HG03565 (cell line): Measurements from ENCODE around the gene FBXL19.

Experiments
- ATAC-seq: cut with Tn5 transposase; IDR thresholded peaks from one replicate; pipeline ENCODE4 v1.9.1; 2021; ENCODE audit warnings: mild to moderate bottlenecking, moderate library complexity; ENCODE audit not compliant: unreplicated experiment

FBXL19 gene

GRCh38 chr16:30984669-30985400 is 61.5 kb downstream of the FBXL19 start, which contains the start of gene HSD3B7:
Gene HSD3B7, plus strand, starts transcription at chr16:30985207. Its CDS starts 452 bp downstream, at chr16:30985659.
- ATAC-seq, result no peak

DNA sequence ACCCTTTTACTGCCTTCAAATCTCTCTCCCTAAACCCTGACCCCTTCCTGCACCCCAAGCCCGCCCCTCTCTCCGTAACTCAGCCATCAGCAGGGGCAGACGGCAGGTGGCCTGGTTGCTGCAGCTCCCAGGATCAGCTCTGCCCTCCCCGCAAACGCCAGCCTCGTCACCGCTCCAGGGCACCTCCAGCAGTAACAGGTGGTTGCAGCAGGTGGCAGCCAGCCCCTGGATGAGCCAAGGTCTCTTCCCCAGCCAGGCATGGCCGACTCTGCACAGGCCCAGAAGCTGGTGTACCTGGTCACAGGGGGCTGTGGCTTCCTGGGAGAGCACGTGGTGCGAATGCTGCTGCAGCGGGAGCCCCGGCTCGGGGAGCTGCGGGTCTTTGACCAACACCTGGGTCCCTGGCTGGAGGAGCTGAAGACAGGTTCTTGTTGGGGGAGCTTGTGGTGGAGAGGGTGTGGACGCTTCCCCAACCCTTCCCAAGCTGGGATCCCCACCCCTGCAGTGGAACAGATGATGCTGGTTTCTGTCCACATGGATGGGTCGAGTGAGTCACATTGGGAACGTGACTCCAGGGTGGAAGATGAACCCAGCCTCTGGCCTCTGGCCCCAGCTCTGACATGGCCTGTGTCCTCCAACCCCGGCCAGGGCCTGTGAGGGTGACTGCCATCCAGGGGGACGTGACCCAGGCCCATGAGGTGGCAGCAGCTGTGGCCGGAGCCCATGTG is 62.2 kb downstream of the FBXL19 start:
- no peak for ATAC-seq

GRCh38 chr16:30986129-30986991 is 63.0 kb downstream of the FBXL19 start:
- ATAC-seq, result no peak

- no peak for ATAC-seq
Measured at GRCh38 chr16:30987581-30988190, 64.3 kb downstream of the FBXL19 start.

DNA sequence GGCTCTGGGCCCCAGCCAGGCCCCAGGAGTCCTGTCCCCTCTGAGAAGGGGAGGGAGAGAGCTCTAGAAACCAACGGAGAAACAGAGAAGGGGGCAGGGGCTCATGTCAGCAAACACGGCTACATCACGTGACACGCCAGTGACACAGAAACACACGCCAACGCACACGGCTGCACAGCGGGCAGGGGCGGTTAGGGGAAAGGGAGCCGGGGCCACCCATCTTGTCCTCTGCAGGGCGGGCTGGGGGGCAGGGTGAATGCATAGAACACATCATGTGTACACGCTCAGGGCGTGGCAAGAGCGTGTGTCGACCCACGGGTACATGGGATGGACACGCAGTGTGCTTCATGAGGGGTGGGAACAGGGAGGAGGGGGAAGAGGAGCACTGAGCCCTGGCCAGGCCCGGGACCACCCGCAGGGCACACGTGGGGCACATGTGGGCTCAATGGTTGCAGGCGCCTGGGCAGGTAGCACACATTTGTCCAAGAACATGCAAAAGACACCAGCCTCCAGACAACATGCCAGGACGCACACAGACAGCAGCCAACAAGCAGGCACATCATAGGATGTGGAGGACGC is 66.2 kb downstream of the FBXL19 start:
- ATAC-seq, result no peak

GRCh38 chr16:30990105-30990504 is 66.7 kb downstream of the FBXL19 start:
- ATAC-seq, result no peak

DNA sequence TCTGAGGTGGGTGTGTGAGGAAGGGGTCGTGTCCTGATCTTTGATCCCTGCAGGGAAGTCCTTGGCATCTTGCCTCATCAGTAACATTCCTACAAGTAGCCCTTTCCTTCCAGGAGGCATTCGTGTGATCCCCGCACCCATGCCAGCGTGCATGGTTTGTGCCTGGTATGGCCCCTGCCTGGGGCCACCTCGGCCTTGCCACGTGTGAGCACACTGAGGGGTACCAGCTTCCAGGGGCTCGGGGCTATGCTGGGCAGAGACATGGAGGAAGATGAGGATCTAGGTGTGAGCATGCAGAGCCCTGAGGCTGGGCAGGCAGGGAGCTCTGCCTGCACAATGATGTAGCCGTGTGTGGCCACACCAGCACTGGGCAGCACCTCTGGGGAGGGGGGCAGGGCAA is 67.7 kb downstream of the FBXL19 start:
- ATAC-seq, result no peak

DNA sequence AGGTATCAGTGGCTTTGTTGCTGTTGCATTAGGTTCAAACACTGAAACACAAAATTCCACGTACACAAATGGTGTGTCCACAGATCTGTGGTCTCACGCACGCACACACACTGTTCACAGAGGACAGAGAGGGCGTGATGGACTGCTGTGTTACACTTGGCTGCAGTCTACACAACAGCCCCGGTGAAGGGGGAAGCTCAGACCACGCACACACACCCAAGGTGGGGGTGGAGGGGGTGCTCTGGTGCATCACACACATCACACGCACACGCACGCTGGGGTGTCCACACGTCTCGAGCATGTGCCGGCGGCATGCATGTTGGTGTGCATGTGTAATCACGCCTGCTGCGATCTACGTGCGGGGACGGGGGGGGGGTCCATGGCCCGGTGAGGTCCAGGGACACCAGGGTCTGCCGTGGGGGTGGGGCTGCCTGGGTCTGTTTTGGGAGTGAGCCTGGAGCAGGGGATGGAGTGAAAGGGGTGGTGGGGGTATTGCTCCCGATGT is 69.0 kb downstream of the FBXL19 start:
- no peak for ATAC-seq

DNA sequence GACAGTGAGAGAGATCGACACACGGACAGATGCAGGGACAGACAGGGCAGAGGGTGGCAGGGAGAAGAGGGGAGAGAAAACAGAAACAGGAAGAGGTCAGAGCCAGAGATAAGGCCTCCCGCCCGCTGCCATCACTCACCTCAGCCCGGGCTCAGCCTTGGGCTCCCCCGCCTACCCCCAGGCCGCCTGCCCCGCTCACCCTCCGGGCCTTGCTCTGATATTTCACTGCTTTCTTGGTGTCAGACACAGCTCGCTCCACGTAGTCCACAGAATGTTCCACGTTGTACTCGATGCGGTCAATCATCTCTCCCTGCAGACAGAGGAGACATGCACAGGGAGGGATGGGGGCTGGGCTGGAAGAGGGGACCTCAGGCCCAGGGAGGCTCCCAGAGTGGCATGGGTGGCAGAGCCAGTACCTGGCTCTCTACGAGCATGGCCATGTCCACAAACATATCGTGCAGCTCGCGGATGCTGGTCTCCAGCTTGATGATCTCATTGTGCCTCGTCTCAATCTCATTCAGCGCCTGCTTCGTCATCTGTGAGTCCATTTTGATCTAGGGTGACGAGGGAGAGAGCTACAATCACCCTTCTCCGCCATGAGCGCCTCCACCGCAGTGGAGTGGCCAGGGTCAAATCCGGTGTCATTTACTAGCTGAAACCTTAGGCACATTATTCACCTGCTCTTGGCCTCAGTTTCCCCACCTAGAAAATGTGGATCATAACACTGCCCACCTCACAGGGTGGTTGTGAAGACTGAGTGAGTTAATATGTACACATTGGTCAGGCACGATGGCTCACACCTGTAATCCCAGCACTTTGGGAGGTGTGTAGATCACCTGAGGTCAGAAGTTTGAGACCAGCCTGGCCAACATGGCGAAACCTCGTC is 69.8 kb downstream of the FBXL19 start:
- no peak for ATAC-seq

DNA sequence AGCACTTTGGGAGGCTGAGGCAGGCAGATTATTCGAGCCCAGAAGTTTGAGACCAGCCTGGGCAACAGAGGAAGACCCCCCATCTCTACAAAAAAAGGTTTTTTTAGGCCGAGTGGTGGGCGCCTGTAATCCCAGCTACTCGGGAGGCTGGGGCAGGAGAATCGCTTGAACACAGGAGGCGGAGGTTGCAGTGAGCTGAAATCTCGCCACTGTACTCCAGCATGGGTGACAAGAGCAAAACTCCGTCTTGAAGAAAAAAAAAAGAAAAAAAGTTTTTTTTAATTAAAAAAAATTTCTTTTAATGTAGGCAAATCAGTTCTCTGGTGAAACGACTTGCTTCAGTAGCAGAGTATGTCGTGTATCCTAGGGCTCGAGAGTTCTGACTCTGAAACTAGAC is 72.6 kb downstream of the FBXL19 start:
- no peak for ATAC-seq

DNA sequence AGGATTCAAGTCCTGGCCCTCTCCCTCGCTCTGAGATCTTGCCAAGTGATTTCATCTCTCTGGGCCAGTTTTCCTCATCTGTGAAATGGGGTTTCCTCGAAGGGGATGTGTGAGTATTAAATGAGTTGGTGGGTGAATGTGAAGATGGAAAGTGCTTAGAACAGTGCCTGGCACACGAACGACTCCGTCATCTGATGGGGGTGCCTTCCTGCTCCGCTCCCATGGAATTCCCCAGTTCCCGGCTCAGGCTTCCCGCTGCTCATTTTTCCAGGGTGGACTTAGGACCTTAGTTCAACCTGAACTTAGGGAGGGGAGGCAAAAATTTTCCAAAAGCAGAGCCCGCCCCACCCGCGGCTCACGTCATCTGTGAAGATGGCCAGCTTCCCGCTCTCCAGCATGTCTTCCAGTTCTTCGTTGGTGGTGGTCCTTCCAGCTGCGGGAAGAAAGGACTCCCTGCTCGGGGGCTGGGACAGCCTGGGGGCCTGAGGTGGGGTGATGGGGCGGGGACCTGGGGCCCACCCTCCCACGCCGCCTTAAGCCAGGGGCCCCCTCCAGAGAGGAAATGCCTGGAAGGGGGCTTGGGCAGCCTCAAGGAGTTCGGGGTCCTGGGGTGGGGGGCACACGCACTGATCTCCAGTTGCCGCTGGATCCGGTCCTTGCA is 73.1 kb downstream of the FBXL19 start:
- no peak for ATAC-seq

GRCh38 chr16:30996985-30997724 is 73.8 kb downstream of the FBXL19 start:
- ATAC-seq, result peak; percentile 59

DNA sequence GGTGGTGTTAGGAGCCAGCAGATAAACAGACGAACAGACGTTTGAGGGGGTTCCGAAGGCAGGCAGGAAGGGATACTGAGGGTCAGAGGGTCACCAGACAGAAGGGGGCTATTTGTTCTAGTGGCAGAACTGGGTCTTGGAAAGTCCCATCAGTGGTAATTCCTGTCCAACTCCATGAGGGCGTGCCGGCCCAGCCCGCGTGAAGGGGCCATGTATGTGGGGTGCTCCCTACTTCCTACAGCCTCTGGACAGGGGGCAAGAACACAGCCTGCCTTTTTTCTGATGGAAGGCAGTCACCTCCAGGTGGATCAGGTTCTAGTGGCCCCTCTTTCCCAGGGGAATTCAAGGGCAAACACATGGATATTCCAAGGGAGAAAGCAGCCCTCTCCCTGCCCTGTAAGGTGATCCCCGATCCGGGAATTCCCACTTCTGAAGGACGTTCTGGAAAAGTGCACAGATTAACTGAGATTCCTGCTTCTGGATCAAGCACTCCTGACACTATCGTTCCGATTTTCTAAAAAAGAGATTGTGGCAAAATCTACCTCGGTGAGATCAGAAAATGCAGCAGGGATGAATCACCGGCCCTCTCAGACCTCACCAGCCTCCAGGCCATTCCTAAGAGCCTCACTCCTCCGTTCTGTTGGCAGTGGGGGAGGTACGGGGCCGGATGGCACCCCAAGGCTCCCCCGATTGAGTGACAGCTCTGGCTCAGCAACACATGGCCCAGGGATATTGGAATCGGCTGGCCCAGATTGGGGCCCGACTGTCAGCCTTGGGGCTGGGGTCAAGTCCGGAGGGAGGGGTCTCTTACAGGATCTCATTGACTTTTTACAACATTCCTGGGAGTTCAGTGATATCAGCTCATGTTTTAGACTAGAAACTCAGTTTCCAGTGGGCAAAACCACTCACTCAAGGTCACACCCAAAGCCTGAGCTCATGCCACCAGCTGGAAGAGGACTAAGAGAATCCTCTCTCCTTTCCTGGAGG is 74.6 kb downstream of the FBXL19 start:
- ATAC-seq, result no peak
